Endothelial cell of umbilical vein (primary cell): Measurements from ENCODE around the gene RHOB. TPM values are rescaled to one million over a fixed set of nuclear protein-coding genes. Genes with fewer than 3 reads are reported as not detected.

Experiments
- BruUV-seq: library from RNA; stranded (reverse); fragments of 400-500 nt; replicated peaks from 2 replicates; lab custom pipeline; 2021; lab: Mats Ljungman, UMichigan
- CTCF ChIA-PET: fragments of 300-600, 350-600 bp; sonication (Branson Sonifier 250); formaldehyde crosslinking; loops from one replicate; lab custom pipeline; 2021; ENCODE audit warnings: antibody characterized with exemption, inconsistent platforms; lab: Charles Lee
- POLR2A ChIA-PET: fragments of 300-600, 350-600 bp; sonication (Branson Sonifier 250); formaldehyde crosslinking; loops from one replicate; lab custom pipeline; 2021; ENCODE audit warnings: antibody characterized with exemption, inconsistent platforms; lab: Charles Lee
- DNase-seq: peaks from one replicate; pipeline ENCODE4 v3.0.0-alpha.2; 2011; ENCODE audit warnings: low read depth, low spot score
- FAIRE-seq: peaks from 2 replicates; lab custom pipeline; 2011; peaks lifted over from hg19 to GRCh38; lab: Jason Lieb, UNC
- H2AFZ ChIP-seq: 2 replicates; pipeline ENCODE4 v1.6.0; 2012; ENCODE audit warnings: low read depth, low read length, control low read depth, inconsistent platforms
- H3K27ac ChIP-seq: 2 replicates; pipeline ENCODE4 v1.5.1; 2011; ENCODE audit warnings: low read depth, mild to moderate bottlenecking, control low read depth, low read length, moderate library complexity; ENCODE audit not compliant: insufficient read depth
- H3K27me3 ChIP-seq, 2 experiments: 2 replicates each; pipeline versions ENCODE4 v1.6.0 to v1.6.1; 2011; ENCODE audit warnings: low read length in 2 of 2, mixed read lengths in 1 of 2; ENCODE audit not compliant: control insufficient read depth in 2 of 2, insufficient read depth in 2 of 2
- H3K36me3 ChIP-seq, 2 experiments: 2 replicates in 1 of 2; 3 replicates in 1 of 2; pipeline ENCODE4 v1.5.1; 2011; ENCODE audit warnings: low read length in 2 of 2, mild to moderate bottlenecking in 1 of 2, moderate library complexity in 1 of 2; ENCODE audit not compliant: control insufficient read depth in 2 of 2, insufficient read depth in 2 of 2; ENCODE audit errors: extremely low read depth in 1 of 2
- H3K4me1 ChIP-seq: 3 replicates; pipeline ENCODE4 v1.5.1; 2011; ENCODE audit warnings: mild to moderate bottlenecking, low read length; ENCODE audit not compliant: control insufficient read depth, insufficient read depth; ENCODE audit errors: extremely low read depth
- H3K4me2 ChIP-seq: 2 replicates; pipeline ENCODE4 v1.6.1; 2011; ENCODE audit warnings: low read length, control low read depth, mixed read lengths; ENCODE audit not compliant: insufficient read depth
- H3K4me3 ChIP-seq, 3 experiments: fragments of 200-600 bp in 1 of 3; sonication (generic), shearing (Covaris generic) in 1 of 3; replicated peaks in 1 of 3; 2 replicates each; pipeline ENCODE4 v1.5.1; 2011 to 2016; ENCODE audit warnings: control low read depth in 3 of 3, low read length in 3 of 3, mild to moderate bottlenecking in 2 of 3, inconsistent platforms in 1 of 3, low read depth in 1 of 3, moderate library complexity in 1 of 3; ENCODE audit not compliant: insufficient read depth in 1 of 3
- H3K79me2 ChIP-seq: 2 replicates; pipeline ENCODE4 v1.6.0; 2012; ENCODE audit warnings: low read length, inconsistent platforms; ENCODE audit not compliant: control insufficient read depth, insufficient read depth
- H3K9ac ChIP-seq: replicated peaks from 2 replicates; pipeline ENCODE3; 2011; ENCODE audit warnings: low read length, control low read depth; ENCODE audit not compliant: insufficient read depth; ENCODE audit errors: extremely low read depth
- H3K9me1 ChIP-seq: replicated peaks from 3 replicates; pipeline ENCODE4 v1.6.0; 2011; ENCODE audit warnings: mild to moderate bottlenecking, low read length; ENCODE audit not compliant: control insufficient read depth, insufficient read depth; ENCODE audit errors: extremely low read depth
- H3K9me3 ChIP-seq: replicated peaks from 2 replicates; pipeline ENCODE4 v1.5.1; 2012; ENCODE audit warnings: low read length, inconsistent platforms; ENCODE audit not compliant: control insufficient read depth, insufficient read depth
- H4K20me1 ChIP-seq: replicated peaks from 2 replicates; pipeline ENCODE3; 2011; ENCODE audit warnings: mild to moderate bottlenecking, low read length; ENCODE audit not compliant: control insufficient read depth, insufficient read depth; ENCODE audit errors: extremely low read depth
- CTCF ChIP-seq, 2 donors: IDR thresholded peaks; 1 replicate in 1 of 2; 2 replicates in 1 of 2; pipeline ENCODE4 v1.5.1; 2011; ENCODE audit warnings: low read length in 2 of 2, mild to moderate bottlenecking in 2 of 2, moderate library complexity in 2 of 2, control low read depth in 1 of 2, inconsistent platforms in 1 of 2, low read depth in 1 of 2; ENCODE audit not compliant: insufficient read depth in 1 of 2; ENCODE audit errors: extremely low read depth in 1 of 2
- EZH2 ChIP-seq: IDR thresholded peaks from 2 replicates; pipeline ENCODE4 v1.6.1; 2012; ENCODE audit warnings: borderline replicate concordance, low read depth, mild to moderate bottlenecking, moderate library complexity, low read length, inconsistent platforms; ENCODE audit not compliant: severe bottlenecking
- FOS ChIP-seq: IDR thresholded peaks from 2 replicates; pipeline ENCODE4 v1.6.1; 2011; ENCODE audit warnings: mild to moderate bottlenecking, low read length, moderate library complexity, borderline replicate concordance; ENCODE audit not compliant: insufficient read depth
- GATA2 ChIP-seq: IDR thresholded peaks from 2 replicates; pipeline ENCODE4 v1.7.0; 2011; ENCODE audit warnings: low read depth, mild to moderate bottlenecking, moderate library complexity, mixed read lengths, low read length; ENCODE audit not compliant: insufficient read length, insufficient read depth
- JUN ChIP-seq: IDR thresholded peaks from 2 replicates; pipeline ENCODE4 v1.6.1; 2011; ENCODE audit warnings: borderline replicate concordance, low read depth; ENCODE audit not compliant: insufficient read length, insufficient read depth
- MYC ChIP-seq: IDR thresholded peaks from one replicate; pipeline ENCODE4 v1.6.1; 2011; ENCODE audit warnings: mild to moderate bottlenecking, low read depth, low read length
- POLR2A ChIP-seq: IDR thresholded peaks from 2 replicates; pipeline ENCODE4 v1.6.1; 2012; ENCODE audit warnings: low read depth, mild to moderate bottlenecking, control low read depth, low read length
- POLR2AphosphoS5 ChIP-seq: IDR thresholded peaks from 2 replicates; pipeline ENCODE4 v1.6.1; 2012; ENCODE audit warnings: low read depth, mild to moderate bottlenecking, control low read depth, low read length, moderate library complexity; ENCODE audit not compliant: insufficient read depth
- dilution Hi-C: fragments of 300-500 bp; cut with MboI; formaldehyde crosslinking; loops from one replicate; pipeline ENCODE4 v1.15.0; 2019; ENCODE audit warnings: low sequenced_read_pairs; ENCODE audit not compliant: extremely low pct_ligation_motif_present
- intact Hi-C: fragments of 100-400 bp; cut with micrococcal nuclease; formaldehyde crosslinking; loops from one replicate; pipeline ENCODE4 v1.10.0; 2022
- polyA plus RNA-seq, 4 experiments: library from polyadenylated mRNA; depleted of rRNA in 3 of 4; stranded (reverse) in 3 of 4; unstranded in 1 of 4; fragments of >200 nt; gene quantifications; 2 replicates each; pipeline versions ENCODE4 v1.2.1 to v1.2.3, GENCODE V29; 2011 to 2012; ENCODE audit warnings: missing spikeins in 1 of 4
- total RNA-seq: library from RNA; stranded (reverse); gene quantifications from 2 replicates; pipeline ENCODE4 v1.2.3, GENCODE V29; 2021
- TF ChIP-seq, protein P1 (sequence below): IDR thresholded peaks from 2 replicates; pipeline ENCODE4 v1.6.1; 2011; ENCODE audit not compliant: insufficient read depth, insufficient read length

RHOB gene
- total and polyA plus RNA-seq, 2 donors (not counting 3 experiments of a cell fraction or from before 2014, with no cell fraction given), result 830 to 1,101 TPM

GRCh38 chr2:20418519-20418918 is 28.4 kb upstream of the RHOB start:
- Histone ChIP-seq H2AFZ (no peak overlapping the region), H3K9me1 (no peaks in the 10 kb centered on the region), H3K27me3 (peaks cover 8% of the 10 kb centered on the region in 2 experiments), H3K36me3 (no peaks in the 10 kb centered on the region), H3K4me2 (no peak overlapping the region), H3K79me2 (no peaks in the 10 kb centered on the region), H3K9ac (no peak overlapping the region), H3K4me1 (no peaks in the 10 kb centered on the region), H3K27ac (no peak overlapping the region), H4K20me1 (no peaks in the 10 kb centered on the region), H3K9me3 (no peaks in the 10 kb centered on the region), H3K4me3 (no peak overlapping the region)
- intact Hi-C loops (no loop called here), dilution Hi-C loops (no loop called here)
- FAIRE-seq (no peak), DNase-seq (no peak)
- TF ChIP-seq POLR2AphosphoS5 (no peak), JUN (no peak), GATA2 (no peak), CTCF (IDR thresholded peaks at IDR 0.05; ENCODE audit: extremely low read depth in 1 of 2, insufficient read depth in 1 of 2, low read depth in 1 of 2, low read length in 2 of 2) (no peak), FOS (no peak), POLR2A (no peak), MYC (no peak), EZH2 (no peak)
- TF ChIP-seq, protein P1, sequence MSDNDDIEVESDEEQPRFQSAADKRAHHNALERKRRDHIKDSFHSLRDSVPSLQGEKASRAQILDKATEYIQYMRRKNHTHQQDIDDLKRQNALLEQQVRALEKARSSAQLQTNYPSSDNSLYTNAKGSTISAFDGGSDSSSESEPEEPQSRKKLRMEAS, result no peak
- POLR2A ChIA-PET, result interaction anchor here (1.4 to 1.5 kb wide), 2 partner anchors 20 to 28 kb away, joined by 3 to 6 read pairs; partner anchors contain the start of gene RHOB
- BruUV-seq, result no TSS peak
- CTCF ChIA-PET, result interaction anchor here (1.0 to 12.2 kb wide), 4 partner anchors 7 to 21 kb away, joined by 3 to 150 read pairs (median 65); no protein-coding TSS in a partner anchor
